Glomerular endothelial cell (primary cell): ENCODE data around the gene CCDC88A. TPM values are rescaled to one million over a fixed set of nuclear protein-coding genes. Genes with fewer than 3 reads are reported as not detected.
"Not testable (repeated sequence)": the region's sequence is repeated elsewhere in the genome, so short reads cannot be mapped to it uniquely, and the experiment has no call there.

Experiments
- DNase-seq: peaks from one replicate; pipeline ENCODE4 v3.0.0-alpha.2; 2011; ENCODE audit warnings: low read depth, low spot score; ENCODE audit errors: extremely low read depth
- total RNA-seq: library from RNA; depleted of rRNA; stranded (reverse); fragments of >200 nt; gene quantifications from 2 replicates; pipeline ENCODE4 v1.2.3, GENCODE V29; 2015

CCDC88A gene
- total RNA-seq = 40.0 and 45.7 TPM in 2 replicates

GRCh38 chr2:55419679-55420438 lies at the start of gene CCDC88A:
TSS of gene CCDC88A (minus strand) at chr2:55419856. CDS start at chr2:55419079, 777 bp downstream.
- DNase-seq = no peak

DNA sequence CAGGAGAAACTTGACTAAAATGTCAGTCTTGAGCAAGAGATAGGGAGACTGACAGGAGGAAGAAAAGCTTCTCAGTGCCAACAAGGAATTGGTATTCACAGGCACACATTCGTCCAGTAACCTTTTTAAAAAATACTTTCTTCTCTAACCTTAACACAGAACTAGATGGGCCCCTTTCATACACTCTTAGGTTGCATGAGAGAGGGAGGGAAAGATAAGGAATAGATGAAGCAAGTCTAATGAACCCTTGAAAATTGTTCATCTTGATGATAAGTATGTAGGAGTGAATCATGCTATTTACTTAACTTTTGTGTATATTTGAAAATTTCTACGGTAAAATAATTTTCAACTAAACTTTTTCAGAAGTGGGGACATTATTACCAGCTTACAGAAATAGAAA lies 42.0 kb upstream of the CCDC88A start:
- no peak for DNase-seq

GRCh38 chr2:55460562-55460961 lies 40.9 kb upstream of the CCDC88A start:
- DNase-seq = no peak

DNA sequence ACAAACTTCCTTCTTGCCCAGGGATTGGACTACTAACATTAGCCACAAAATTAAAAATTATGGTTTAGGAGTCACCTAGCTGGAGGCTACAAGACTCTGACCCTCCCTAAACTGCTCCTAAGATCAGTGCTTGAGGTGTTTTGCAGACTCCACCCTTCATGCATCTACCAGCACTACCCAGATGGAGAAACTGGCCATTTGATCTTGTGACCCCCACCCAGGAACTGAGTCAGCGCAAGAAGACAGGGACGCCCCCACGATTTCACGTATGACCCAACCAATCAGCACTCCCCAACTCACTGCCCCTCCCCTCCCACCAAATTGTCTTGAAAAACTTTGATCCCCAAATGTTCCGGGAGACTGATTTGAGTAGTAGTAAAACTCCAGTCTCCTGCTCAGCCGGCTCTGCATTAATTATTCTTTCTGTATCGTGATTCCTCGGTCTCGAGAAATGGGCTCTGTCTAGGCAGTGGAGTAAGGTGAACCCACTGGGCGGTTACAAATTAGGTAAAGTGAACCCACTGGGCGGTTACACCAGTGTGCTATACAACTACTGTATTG lies 40.1 kb upstream of the CCDC88A start:
- DNase-seq = no peak

GRCh38 chr2:55459279-55459678 lies 39.6 kb upstream of the CCDC88A start:
- no peak for DNase-seq

GRCh38 chr2:55454121-55454520 lies 34.5 kb upstream of the CCDC88A start:
- no peak for DNase-seq

DNA sequence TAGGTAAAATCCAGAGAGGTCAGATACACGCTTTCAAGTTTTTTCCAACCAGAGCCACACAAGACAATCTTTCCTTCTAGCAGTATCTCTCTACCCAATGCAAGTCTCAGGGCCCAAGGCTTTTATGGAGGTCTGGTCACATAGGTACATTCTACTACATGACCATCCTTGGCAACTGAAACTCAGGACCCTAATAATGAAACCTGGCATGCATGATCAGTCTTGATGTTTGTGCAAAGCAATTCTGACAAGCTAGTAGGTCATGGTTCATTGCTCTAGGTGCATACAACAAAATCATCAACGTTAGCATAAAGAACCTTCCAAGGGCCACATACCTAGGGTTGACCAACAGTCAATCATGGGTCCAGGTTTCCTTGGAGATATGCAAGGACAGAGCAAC lies 33.2 kb upstream of the CCDC88A start:
- DNase-seq = no peak

DNA sequence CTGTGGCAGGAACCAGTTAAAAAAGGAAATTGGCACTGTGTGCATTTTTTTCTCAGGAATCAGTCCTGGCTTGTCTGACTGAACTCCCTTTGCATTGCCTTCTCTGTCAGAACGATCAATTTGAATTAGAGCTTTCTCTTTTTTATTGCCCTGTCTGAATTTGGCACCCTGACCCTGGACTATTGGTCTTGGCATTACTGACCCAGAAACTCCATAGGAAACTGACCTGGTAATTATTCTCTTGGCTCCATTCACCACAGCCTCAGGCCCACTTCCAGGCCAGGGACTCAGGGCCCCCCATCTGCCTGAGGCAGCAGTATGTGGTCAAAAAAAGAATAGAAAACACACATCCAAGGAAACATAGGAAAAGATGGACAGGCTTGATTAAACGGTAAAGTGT lies 32.0 kb upstream of the CCDC88A start:
- no peak for DNase-seq

- DNase-seq = not testable (repeated sequence)
These were observed 30.4 kb upstream of the CCDC88A start for GRCh38 chr2:55450014-55450413.

- DNase-seq = not testable (repeated sequence)
These were observed 22.5 kb upstream of the CCDC88A start for GRCh38 chr2:55442045-55442760.

GRCh38 chr2:55441280-55441892 lies 21.7 kb upstream of the CCDC88A start:
- no peak for DNase-seq

- no peak for DNase-seq
These were observed 19.4 kb upstream of the CCDC88A start for GRCh38 chr2:55439101-55439397.

GRCh38 chr2:55438391-55439100 lies 18.9 kb upstream of the CCDC88A start:
- DNase-seq = no peak

DNA sequence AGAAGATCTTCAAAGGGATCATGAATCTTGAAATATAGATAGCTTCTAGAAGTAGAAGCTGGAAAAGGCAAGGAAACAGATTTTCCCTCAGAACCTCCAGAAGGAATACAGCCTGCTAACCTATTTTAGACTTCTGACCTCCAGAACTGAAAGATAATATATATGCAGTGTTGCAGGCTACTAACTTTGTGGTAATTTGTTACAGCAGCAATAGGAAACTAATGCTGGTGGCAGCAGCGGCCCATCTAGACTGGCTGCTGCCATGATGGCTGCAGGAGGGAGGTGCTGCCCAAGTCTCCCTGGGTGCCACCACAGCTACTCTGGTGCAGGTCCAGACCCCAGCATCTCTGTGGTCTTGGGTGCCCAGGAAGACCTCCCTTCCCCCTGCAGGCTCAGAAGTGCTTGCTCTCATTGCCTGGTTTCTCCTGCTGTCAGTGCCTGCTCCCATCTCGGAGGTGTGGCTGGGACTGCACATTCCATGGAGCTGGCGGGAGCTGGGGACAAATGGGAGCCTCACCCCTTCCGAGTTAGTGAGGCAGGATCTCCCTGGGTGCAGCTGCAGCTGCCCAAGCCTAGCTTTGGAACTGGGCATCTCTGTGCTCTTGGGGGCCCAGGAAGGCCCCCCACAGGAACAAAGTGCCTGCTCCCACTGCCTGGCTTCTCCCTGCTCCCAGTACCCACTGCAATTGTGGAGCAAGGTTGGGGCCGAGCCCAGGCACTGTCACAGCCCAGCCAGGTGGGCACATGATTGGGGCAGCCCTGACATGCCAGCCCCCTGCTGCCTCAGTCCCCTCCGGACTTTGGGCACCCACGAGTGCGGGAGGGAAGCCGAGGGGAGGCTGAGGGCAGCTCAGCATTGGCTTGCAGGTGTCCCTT lies 18.1 kb upstream of the CCDC88A start:
- DNase-seq = no peak

GRCh38 chr2:55431982-55432627 lies 12.4 kb upstream of the CCDC88A start:
- DNase-seq = no peak

GRCh38 chr2:55430211-55430975 lies 10.7 kb upstream of the CCDC88A start:
- DNase-seq = no peak

DNA sequence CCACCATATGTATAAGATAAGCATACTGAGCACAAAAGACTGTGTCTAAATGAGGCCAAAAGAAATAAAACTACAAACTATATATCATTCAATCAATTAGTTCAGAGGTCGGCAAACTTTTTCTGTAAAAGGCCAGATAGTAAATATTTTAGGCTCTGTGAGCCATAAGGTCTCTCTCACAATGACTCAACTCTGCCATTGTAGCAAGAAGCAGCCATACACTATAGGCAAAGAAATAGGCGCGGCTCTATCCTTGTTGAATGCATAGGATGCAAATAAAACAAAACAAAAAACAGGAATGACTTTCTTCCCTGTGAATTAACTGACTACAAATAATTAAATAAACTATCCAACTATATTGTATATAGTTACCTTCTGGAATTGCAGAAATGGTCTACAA lies 8.6 kb upstream of the CCDC88A start:
- DNase-seq = no peak

DNA sequence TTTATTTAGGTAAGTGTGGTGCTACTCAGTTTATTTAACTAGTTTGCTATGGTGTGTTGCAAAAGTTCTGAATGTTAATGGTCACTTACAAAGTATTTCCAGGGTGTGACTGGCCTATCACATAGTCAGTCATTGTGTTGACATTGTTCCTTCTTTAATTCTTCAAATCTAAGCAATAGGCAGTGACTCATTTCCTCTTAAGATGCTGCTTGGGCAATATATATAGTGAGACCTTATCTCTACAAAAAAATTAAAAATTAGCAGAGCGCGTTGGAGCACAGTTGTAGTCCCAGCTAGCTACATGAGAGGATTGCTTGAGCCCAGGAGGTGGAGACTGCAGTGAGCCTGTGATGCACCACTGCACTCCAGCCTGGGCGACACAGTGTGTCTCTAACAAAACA lies 5.8 kb upstream of the CCDC88A start:
- DNase-seq = no peak
